Psoas muscle (tissue), 8 donors: ENCODE results near the gene A4GNT. TPM values are rescaled to one million over a fixed set of nuclear protein-coding genes. Genes with fewer than 3 reads are reported as not detected.
"Not testable (repeated sequence)": the region's sequence is repeated elsewhere in the genome, so short reads cannot be mapped to it uniquely, and the experiment has no call there.

Experiments
- ATAC-seq, 4 donors: fragments of 200-7000 bp; cut with Tn5 transposase; one replicate each; pipeline ENCODE4 v1.9.1; 2020; ENCODE audit warnings: moderate library complexity in 3 of 4, mild to moderate bottlenecking in 2 of 4
- DNase-seq, 2 donors: peaks; one replicate each; pipeline ENCODE4 v3.0.0-alpha.2; 2020
- H3K27ac ChIP-seq: fragments of 200-600 bp; one replicate; pipeline ENCODE4 v1.8.0; 2022
- H3K27me3 ChIP-seq, 3 donors: fragments of 200-600 bp in 1 of 3; one replicate each; pipeline versions ENCODE4 v1.6.1 to v1.8.0; 2013 to 2022; ENCODE audit warnings: low read length in 2 of 3, mild to moderate bottlenecking in 2 of 3, moderate library complexity in 1 of 3; ENCODE audit not compliant: insufficient read depth in 3 of 3
- H3K36me3 ChIP-seq, 2 donors: fragments of 200-600 bp in 1 of 2; one replicate each; pipeline versions ENCODE4 v1.6.1 to v1.8.0; 2013 to 2022; ENCODE audit warnings: low read depth in 1 of 2, mild to moderate bottlenecking in 1 of 2, moderate library complexity in 1 of 2; ENCODE audit not compliant: insufficient read depth in 1 of 2
- H3K4me1 ChIP-seq: fragments of 200-600 bp; one replicate; pipeline ENCODE4 v1.8.0; 2022
- H3K4me3 ChIP-seq: fragments of 200-600 bp; one replicate; pipeline ENCODE4 v1.8.0; 2022; ENCODE audit warnings: mild to moderate bottlenecking
- H3K9me3 ChIP-seq: fragments of 200-600 bp; one replicate; pipeline ENCODE4 v1.8.0; 2022
- CTCF ChIP-seq: fragments of 200-600 bp; IDR thresholded peaks from one replicate; pipeline ENCODE4 v1.8.0; 2022; ENCODE audit warnings: antibody characterized with exemption
- WGBS, 3 donors: extraction: QIAGEN DNeasy Blood & Tissue Kit; methylation state at CpG; one replicate each; pipeline versions ENCODE4 v1.1.6 to v1.1.7; 2013; 5-methylcytosine and 5-hydroxymethylcytosine counted together
- intact Hi-C, 2 donors: fragments of 100-400 bp; cut with DNase I; formaldehyde crosslinking; loops; one replicate each; pipeline versions ENCODE4 v1.11.0 to v1.14.2; 2022
- polyA plus RNA-seq, 3 donors: library from polyadenylated mRNA; stranded (reverse); fragments of 200-250 nt; gene quantifications; one replicate each; pipeline ENCODE4 v1.2.3, GENCODE V29; 2013
- total RNA-seq, 4 donors: library from RNA; stranded (reverse); fragmentation: NEBNext Ultra II Directional in 2 of 4; extraction: Animal tissue kit (Norgen Biotek cat#: 25700) in 2 of 4; gene quantifications; one replicate each; pipeline versions ENCODE4 v1.2.1 to v1.2.4, GENCODE V29; 2021 to 2023
- donor health status: healthy with polysubstance abuse.
- donor health status: DM: no; HTN: no; CAD: no; lungs with moderate emphysema.
- donor health status: Bipolar disorder and iron deficiency.
- donor health status: healthy.
- donor health status: DM: yes; HTN: yes; CAD: no.
- donor health status: DM: no; HTN: no; CAD: no.
- donor health status: DM: no; HTN: no; CAD: no.
- donor health status: DM: yes; HTN: yes; CAD: no.

The A4GNT gene
- total and polyA plus RNA-seq, 7 donors = not detected

GRCh38 chr3:138114431-138114918 lies 17.7 kb downstream of the A4GNT start:
- Histone ChIP-seq H3K27me3 (no peaks in the 10 kb centered on the region), H3K9me3 (no peaks in the 10 kb centered on the region), H3K27ac (peak overlapping the region; percentile 76), H3K4me1 (peaks cover 7% of the 10 kb centered on the region), H3K4me3 (peak overlapping the region; percentile 95), H3K36me3 (peaks cover 0 to 5% of the 10 kb centered on the region in 2 donors)
- DNase-seq (no peak), ATAC-seq (peak in 1 of 4 donors; percentile 11)
- intact Hi-C loops = no loop called here
- no peak for TF ChIP-seq CTCF
- 13 to 26% (median 17%) methylated on average over 9 of the region's 9 CpGs for whole genome bisulfite sequencing, 3 donors

GRCh38 chr3:138113326-138113725 lies 18.9 kb downstream of the A4GNT start:
- Histone ChIP-seq H3K4me3 (no peak overlapping the region), H3K4me1 (peaks cover 7% of the 10 kb centered on the region), H3K36me3 (peaks cover 0 to 5% of the 10 kb centered on the region in 2 donors), H3K27me3 (no peaks in the 10 kb centered on the region), H3K9me3 (no peaks in the 10 kb centered on the region), H3K27ac (no peak overlapping the region)
- 77 to 91% (median 89%) methylated on average over 1 of the region's 1 CpG for WGBS, 3 donors
- TF ChIP-seq CTCF = no peak
- DNase-seq (no peak), ATAC-seq (no peak)
- intact Hi-C loops = no loop called here

DNA sequence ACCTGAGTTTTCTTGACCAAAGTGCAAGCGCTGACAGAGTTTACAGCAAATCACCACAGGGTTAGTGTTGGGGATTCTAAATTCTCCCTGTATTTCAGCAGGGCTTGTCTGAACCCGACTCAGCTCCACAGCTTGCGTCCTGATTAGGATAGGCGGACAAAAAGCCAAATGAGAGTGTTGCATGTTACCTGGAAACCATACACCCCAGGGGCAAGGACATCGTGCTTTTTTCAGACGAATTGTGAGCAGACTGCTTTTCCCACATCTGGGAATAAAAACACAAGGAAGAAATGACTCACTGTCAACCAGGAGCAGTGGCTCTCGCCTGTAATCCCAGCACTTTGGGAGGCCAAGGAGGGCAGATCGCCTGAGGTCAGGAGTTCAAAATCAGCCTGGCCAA lies 19.8 kb downstream of the A4GNT start:
- Histone ChIP-seq H3K4me1 (peaks cover 7% of the 10 kb centered on the region), H3K9me3 (no peaks in the 10 kb centered on the region), H3K27ac (no peak overlapping the region), H3K27me3 (no peaks in the 10 kb centered on the region), H3K4me3 (no peak overlapping the region), H3K36me3 (peaks cover 0 to 5% of the 10 kb centered on the region in 2 donors)
- intact Hi-C loops = no loop called here
- WGBS, 3 donors = 88 to 91% (median 89%) methylated on average over 8 of the region's 8 CpGs
- TF ChIP-seq CTCF = no peak
- DNase-seq (peak in 1 of 2 donors; percentile 23), ATAC-seq (no peak)

DNA sequence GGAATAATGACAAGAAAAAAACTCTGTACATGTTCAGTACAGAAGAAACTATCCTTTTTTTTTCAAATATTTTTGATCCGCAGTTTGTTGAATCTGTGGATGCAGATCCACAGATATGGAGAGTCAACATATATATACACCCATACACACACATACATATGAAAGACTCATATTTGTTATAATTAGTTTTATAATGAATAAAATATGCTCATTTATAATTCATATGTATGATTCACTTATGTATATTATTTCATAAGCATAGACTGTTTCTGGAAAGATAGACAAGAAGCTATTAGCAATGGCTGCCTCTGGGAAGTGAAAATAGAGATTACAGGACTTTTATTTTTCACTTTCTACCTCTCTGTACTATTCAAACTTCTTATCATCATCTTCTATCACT lies 26.6 kb downstream of the A4GNT start:
- WGBS, 3 donors = 96 to 100% (median 98%) methylated on average over 1 of the region's 1 CpG
- Histone ChIP-seq H3K36me3 (peaks cover 0 to 11% of the 10 kb centered on the region in 2 donors), H3K4me1 (no peaks in the 10 kb centered on the region), H3K9me3 (no peaks in the 10 kb centered on the region), H3K27ac (no peak overlapping the region), H3K27me3 (no peaks in the 10 kb centered on the region), H3K4me3 (no peak overlapping the region)
- no peak for DNase-seq
- intact Hi-C loops = no loop called here
- ATAC-seq = no peak
- no peak for TF ChIP-seq CTCF

DNA sequence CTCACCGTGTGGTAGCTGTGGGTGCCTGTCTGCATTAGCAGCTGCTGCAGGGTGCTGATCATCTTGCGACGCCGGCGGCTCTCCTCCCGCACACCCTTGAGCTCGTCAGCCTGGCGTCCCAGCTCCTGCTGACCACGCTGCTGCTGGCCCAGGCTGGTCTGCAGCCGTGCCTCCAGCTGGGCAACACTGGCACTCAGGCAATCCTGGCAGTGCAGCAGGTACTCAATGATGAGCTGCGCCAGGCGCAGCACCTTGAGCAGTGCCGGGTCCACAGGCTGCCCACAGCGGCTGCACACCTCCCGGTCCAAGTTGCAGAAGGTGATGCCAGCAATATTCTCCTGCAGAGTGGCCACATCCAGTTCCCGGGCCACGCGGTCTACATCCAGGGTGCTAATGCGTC lies 28.7 kb downstream of the A4GNT start:
- no peak for ATAC-seq
- no peaks in the 10 kb centered on the region for H3K9me3 ChIP-seq
- H3K27ac ChIP-seq = no peak overlapping the region
- WGBS, 3 donors = 96 to 97% (median 96%) methylated on average over 19 of the region's 19 CpGs
- no peak overlapping the region for H3K4me3 ChIP-seq
- H3K4me1 ChIP-seq = no peaks in the 10 kb centered on the region
- no peaks in the 10 kb centered on the region for H3K27me3 ChIP-seq
- H3K36me3 ChIP-seq = peaks cover 0 to 14% of the 10 kb centered on the region in 2 donors
- TF ChIP-seq CTCF = no peak
- intact Hi-C loops = no loop called here
- DNase-seq = no peak

GRCh38 chr3:138101351-138101940 lies 30.7 kb downstream of the A4GNT start:
- H3K4me3 ChIP-seq, intact Hi-C loops, H3K27ac ChIP-seq, H3K9me3 ChIP-seq, ATAC-seq, DNase-seq, H3K27me3 ChIP-seq, H3K4me1 ChIP-seq: not testable (repeated sequence)
- 78 to 89% (median 84%) methylated on average over 22 of the region's 22 CpGs for WGBS, 3 donors
- peaks cover 0 to 14% of the 10 kb centered on the region in 2 donors for H3K36me3 ChIP-seq
